Right ventricle myocardium superior (tissue), 1 donor: ENCODE results near the gene ZDHHC24. TPM values are rescaled to one million over a fixed set of nuclear protein-coding genes. Genes with fewer than 3 reads are reported as not detected.

Source experiments
- ATAC-seq: fragments of 200-7000 bp; cut with Tn5 transposase; one replicate; pipeline ENCODE4 v1.9.1; 2020; ENCODE audit warnings: mild to moderate bottlenecking; ENCODE audit not compliant: poor library complexity
- DNase-seq: peaks from one replicate; pipeline ENCODE4 v3.0.0-alpha.2; 2020
- intact Hi-C: fragments of 100-400 bp; cut with DNase I; formaldehyde crosslinking; loops from one replicate; pipeline ENCODE4 v1.11.2; 2022
- total RNA-seq: library from RNA; stranded (reverse); fragmentation: NEBNext Ultra II Directional; extraction: Animal tissue kit (Norgen Biotek cat#: 25700); gene quantifications from one replicate; pipeline ENCODE4 v1.2.1, GENCODE V29; 2021
- donor health status: DM: no; HTN: yes; CAD: no; lungs with severe emphysema.

Gene ZDHHC24
- total RNA-seq, 1 donor from 2014 or later = 4.4 TPM

DNA sequence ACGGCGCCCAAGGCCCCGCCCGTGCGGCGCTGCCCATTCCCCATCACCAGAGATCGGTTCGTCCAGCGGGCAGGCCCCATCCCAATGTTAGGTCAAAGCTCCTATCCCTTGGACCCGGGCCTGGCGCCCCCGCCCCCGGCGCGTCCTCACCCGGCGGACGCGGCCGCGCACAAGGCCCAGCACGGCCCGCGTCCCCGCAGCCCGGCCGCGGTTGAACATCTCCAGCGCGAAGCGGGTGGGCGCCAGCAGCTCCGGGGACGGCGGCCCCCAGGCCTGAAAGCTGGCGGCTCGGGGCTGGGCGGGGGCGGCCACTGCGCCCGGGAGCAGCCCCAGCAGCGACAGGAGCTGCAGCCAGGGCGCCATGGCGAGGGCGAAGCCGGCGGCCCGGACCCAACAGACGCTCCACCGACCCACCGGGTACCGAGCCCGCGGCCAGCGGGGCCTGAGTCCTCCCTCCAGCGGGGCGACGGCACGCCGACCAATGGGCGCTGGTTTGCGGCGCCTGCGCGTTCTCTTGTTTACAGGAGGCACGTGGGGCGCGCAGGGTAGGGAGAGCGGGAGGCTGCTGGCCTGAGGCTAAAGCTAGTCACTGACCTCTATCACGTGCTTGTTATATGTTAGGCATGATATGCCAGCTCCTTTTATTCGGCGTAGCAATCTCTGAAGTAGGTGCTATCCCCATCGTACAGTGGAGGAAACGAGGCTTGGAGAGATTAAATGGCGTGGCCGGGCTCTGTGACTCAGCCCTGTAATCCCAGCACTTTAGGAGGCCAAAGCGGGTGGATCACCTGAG, 22.5 kb upstream of the ZDHHC24 start, which contains the start of gene CTSF:
Gene CTSF (minus strand): TSS at position 483 of the 793 bp plus-strand sequence. CDS start 120 bp downstream, at position 363.
- ATAC-seq = peak; percentile 99
- intact Hi-C loops = no loop called here
- DNase-seq = peak; percentile 94

- DNase-seq (no peak), ATAC-seq (no peak)
- intact Hi-C loops = no loop called here
Measured at GRCh38 chr11:66567787-66568123, 21.9 kb upstream of the ZDHHC24 start.

DNA sequence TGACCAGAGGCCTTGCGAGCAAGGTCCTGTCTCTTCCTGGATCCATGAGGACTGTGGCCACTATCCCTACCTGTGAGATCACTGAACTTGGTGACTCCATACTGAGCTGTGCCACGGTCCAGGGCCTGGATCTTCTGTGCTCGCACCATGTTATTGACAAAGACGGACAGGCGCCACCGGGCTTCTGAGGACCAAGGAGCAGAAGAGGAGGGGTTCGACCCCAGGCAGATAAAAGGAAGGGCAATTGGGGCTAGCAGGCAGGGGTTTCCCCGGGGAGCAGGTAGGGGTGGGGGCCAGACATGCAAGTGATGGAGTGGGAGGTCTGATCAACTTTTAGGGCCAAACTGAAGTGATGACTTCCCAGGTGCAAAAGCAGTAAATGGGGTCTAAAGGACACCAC, 20.4 kb upstream of the ZDHHC24 start:
- DNase-seq (no peak), ATAC-seq (no peak)
- intact Hi-C loops = no loop called here

DNA sequence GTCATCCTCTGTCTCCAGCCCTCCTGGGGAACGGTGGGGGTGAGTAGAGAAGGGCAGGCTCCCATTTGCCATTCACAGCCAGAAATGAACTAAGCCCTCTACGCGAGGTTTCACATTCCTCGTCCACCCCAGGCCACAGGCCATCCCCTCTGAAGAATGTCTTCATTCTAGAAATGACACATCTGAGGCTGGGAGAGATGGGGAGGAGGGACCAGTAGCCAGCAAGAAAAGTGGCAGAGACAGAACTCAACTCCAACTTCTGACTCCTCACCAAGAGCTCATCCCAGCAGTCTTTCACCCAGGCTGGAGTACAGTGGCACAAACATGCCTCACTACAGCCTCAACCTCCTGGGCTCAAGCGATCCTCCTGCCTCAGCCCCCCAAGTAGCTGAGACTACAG, 19.1 kb upstream of the ZDHHC24 start:
- intact Hi-C loops = no loop called here
- DNase-seq (no peak), ATAC-seq (no peak)

DNA sequence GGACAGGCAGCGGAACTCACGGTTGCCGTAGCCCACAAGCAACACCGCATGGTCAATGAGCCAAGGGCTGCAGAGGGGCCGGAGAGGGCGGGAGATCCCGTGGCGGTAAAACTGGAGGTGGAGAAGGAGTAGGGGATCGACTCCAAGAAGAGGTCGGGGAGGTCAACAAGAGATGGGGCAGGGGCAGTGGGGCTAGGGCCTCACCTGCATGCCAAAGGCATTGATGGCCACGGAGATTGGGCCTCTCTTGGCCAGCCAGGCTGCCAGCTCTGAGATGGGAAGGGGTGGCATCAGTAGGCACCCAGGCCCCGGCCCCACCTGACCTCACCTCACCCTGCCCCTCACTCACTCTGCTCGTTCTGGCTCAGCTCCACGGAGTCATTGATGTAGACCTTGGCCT, 18.7 kb upstream of the ZDHHC24 start:
- intact Hi-C loops = no loop called here
- ATAC-seq (no peak), DNase-seq (no peak)

DNA sequence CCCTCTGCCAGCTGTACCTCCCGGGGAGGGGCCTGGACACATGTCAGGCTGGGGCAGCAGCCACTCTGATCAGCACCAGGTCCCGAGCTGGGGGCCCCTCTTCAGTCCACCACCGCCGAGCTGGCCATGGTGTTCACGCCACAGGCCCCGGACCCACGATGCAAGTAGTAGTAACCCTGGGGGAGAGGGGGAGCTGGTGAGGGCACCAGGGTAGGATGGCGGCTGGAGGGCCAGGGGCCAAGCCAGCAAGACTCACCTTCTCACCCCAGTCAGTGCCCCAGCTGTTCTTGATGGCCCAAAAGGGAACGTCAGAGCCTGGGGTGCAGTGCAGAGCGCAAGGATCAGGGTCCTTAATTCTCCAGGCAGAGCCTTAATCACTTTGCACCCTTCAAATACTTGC, 18.0 kb upstream of the ZDHHC24 start:
- ATAC-seq (no peak), DNase-seq (no peak)
- intact Hi-C loops = no loop called here

DNA sequence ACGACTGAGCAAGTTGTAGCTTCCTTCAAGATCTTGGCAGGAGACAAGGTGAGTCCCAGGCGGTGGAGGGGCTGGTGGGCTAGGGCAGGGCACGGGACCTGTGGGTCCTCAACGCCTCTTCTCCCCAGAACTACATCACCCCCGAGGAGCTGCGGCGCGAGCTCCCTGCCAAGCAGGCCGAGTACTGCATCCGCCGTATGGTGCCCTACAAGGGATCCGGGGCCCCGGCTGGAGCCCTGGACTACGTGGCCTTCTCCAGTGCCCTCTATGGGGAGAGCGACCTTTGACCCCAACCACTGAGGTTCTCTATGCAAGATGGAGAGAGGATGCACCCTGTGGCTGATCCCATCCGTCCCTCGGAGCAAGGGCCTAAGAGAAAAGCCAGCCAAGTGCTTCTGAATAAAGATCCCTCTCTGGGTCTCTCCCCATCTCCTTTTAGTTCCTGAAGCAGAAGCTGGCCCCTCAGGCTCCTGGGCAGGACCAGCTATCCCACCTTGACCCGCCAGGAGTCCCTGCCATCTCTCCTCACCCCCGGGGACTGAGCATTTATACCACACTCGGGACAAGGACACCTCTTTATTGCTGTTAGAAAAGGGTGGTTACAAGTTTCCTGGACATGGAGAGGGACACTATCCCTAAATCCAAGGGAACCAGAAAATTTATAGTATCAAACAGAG, 17.2 kb upstream of the ZDHHC24 start:
- intact Hi-C loops = no loop called here
- DNase-seq (no peak), ATAC-seq (no peak)

DNA sequence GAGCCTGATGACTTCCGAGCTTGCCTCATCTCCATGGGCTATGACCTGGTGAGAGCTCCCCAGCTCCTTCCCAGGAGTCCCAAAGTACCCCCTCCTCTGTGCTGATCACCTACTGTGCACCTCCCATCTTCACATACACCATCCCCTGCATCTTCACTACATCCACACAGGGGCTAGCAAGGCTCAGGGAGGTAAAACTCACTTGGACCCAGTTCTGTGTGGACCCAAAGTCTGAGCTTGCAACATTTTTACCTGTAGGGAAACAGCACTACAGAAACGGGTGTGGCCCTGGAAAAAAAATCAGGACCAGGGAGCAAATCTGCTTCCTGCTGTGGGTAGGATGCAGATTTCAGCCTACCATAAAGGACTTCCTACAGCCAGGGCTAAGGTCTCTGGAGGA, 16.4 kb upstream of the ZDHHC24 start:
- no peak for ATAC-seq
- no peak for DNase-seq
- intact Hi-C loops = no loop called here

DNA sequence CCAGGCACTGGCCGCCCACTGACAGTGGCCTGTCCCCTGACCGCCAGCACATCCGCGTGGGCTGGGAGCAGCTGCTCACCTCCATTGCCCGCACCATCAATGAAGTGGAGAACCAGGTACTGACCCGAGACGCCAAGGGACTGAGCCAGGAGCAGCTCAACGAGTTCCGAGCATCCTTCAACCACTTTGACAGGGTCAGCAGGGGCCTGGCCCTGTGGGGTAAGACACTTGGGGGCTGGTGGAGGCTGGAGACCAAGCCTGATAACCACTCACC, 16.1 kb upstream of the ZDHHC24 start:
- DNase-seq (no peak), ATAC-seq (no peak)
- intact Hi-C loops = no loop called here

GRCh38 chr11:66561178-66561974, 15.5 kb upstream of the ZDHHC24 start:
- intact Hi-C loops = no loop called here
- DNase-seq = no peak

DNA sequence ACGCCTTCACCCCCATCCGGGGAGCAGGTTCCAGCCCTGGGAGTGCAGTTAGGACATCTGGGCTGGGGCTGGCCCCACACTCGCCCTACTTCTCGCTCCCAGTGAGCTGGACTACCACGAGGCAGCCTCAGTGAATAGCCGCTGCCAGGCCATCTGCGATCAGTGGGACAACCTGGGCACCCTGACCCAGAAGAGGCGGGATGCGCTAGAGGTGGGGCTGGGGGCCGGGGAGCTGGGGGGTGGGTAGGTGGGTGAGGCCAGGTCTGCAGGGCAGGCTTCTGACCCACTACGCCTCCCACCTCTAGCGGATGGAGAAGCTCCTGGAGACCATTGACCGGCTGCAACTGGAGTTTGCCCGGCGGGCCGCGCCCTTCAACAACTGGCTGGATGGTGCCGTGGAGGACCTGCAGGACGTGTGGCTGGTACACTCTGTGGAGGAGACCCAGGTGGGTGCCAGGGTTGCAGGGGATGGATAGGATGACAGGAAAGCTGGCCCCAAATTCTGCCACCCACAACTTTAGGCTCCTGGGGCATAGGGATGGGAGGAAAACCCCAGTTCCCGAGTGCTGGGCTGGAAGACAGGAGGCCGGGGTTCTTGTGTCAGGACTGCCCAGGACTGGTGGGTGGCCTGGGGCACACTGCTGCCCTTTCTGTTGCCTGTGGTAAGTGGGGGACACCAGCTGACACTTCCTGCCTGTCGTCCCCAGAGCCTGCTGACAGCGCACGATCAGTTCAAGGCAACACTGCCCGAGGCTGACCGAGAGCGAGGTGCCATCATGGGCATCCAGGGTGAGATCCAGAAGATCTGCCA, 14.2 kb upstream of the ZDHHC24 start:
- ATAC-seq (no peak), DNase-seq (no peak)
- intact Hi-C loops = no loop called here

More at GRCh38 chr11:66561178-66561974, 15.5 kb upstream of the ZDHHC24 start:
- no peak for ATAC-seq

- peak; percentile 66 for DNase-seq
- intact Hi-C loops = no loop called here
- ATAC-seq = peak; percentile 44
Measured at GRCh38 chr11:66559142-66559865, 13.5 kb upstream of the ZDHHC24 start.

GRCh38 chr11:66557733-66558326, 12.0 kb upstream of the ZDHHC24 start:
- ATAC-seq (no peak), DNase-seq (no peak)
- intact Hi-C loops = no loop called here

DNA sequence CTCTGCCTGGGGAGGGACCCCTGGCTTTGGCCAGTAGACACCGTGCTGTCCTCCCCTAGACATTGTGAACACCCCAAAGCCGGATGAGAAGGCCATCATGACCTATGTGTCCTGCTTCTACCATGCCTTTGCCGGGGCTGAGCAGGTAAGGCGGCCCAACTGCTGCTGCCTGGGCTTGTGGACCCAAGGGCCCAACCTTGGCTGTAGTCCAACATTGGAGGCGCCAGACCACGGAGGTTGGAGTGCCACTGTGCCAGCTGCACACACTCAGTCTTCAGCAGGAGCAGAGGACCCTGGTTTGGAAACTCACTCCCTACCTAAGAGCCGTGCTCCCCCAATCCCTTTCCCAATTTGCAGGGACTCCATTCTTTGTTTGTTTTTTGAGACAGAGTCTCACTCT, 10.2 kb upstream of the ZDHHC24 start:
- no peak for ATAC-seq
- DNase-seq = no peak
- intact Hi-C loops = no loop called here

DNA sequence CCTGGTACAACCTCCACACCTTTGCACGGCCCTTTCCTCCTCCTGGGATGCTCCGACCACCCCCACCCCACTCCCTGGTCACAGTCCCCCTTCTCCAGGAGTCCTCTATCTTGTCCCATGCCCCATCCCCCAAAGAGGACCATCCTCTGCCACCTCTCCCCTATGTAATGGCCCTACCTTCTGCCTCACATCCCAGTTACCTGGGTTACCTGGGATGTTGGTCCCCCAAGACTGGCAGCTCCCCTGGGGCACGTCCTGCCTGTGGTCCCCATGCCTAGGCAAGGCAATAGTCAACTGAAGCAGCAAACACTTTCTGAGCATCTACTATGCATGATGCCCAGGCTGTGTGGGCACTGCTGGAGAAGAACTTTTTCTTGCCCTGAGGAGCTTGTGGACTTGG, 9.6 kb upstream of the ZDHHC24 start:
- no peak for ATAC-seq
- intact Hi-C loops = no loop called here
- DNase-seq = no peak

DNA sequence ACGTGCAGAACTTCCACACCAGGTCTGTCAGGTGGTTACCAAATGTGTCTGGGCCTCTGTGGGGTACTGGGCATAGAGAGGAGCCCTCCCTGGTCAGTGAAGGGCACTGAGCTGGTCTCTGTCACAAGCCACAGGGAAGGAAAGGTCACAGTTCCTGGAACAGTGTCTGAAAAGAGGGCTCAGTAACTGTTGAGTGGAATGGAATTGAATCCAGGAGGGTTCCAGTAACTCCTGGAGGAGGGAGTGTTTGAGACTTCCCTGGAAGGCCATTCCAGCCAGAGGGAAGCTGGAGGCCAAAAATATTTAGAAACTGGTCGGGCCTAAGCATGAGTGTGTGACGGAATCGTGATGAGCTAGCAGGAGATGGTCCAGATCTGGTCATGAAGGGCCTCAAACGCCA, 8.8 kb upstream of the ZDHHC24 start:
- no peak for ATAC-seq
- intact Hi-C loops = no loop called here
- DNase-seq = no peak

DNA sequence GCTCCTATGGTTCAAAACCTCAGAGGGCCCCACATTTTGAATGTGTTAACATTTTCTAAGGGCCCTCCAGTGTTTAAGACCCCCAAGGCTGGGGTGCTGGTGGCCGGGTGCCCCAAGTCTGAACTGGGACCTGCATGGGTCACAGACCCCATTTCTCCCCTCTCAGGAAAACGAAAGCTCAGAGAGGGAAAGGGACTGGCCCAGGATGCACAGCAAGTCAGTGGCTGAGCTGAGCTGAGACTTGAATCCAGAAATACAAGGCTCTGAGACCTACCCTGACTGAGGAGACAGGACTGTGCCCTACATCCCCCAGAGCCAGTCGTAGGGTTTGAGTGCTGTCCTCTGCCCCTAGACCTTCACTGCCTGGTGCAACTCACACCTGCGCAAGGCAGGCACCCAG, 5.0 kb upstream of the ZDHHC24 start:
- ATAC-seq (no peak), DNase-seq (no peak)
- intact Hi-C loops = no loop called here

DNA sequence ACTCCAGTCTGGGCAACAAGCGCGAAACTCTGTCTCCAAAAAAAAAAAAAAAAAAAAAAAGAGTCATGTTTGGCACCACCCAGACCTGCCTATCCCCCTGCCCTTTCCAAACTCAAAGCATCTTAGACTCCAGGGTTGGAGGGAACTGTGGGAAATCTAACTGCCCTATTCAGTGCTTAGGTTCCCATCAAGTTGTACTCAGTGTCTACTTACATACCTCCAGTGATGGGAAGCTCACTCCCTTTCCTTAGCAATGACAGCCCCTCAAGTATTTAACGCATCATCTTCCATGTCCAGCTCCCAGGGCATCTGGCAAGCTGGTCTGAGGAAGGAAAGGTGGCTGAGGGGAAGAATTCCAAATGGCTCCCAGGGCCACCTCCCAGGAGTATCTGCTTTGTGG, 3.8 kb upstream of the ZDHHC24 start:
- DNase-seq (no peak), ATAC-seq (no peak)
- intact Hi-C loops = no loop called here
